ENCODE results near the gene RDH5.

- TF ChIP-seq ZNF384 (IDR thresholded peaks at IDR 0.05) = no peak
- no peak for TF ChIP-seq ARNT (IDR thresholded peaks at IDR 0.05)
- TF ChIP-seq SUZ12 (IDR thresholded peaks at IDR 0.05) = no peak
- no peak for TF ChIP-seq FOXM1 (IDR thresholded peaks at IDR 0.05; ENCODE audit: borderline replicate concordance)
- TF ChIP-seq FOXK2 (IDR thresholded peaks at IDR 0.05) = no peak
These were observed 26.1 kb downstream of the RDH5 start for GRCh38 chr12:55746174-55746912.

Measured in HEK293T (cell line).